HG03432 (cell line): ENCODE measurements around the gene DPP6.
"Not testable (repeated sequence)": the region's sequence is repeated elsewhere in the genome, so short reads cannot be mapped to it uniquely, and the experiment has no call there.

Experiments
- ATAC-seq: cut with Tn5 transposase; IDR thresholded peaks from one replicate; pipeline ENCODE4 v1.9.1; 2021; ENCODE audit warnings: mild to moderate bottlenecking, moderate library complexity; ENCODE audit not compliant: unreplicated experiment

Gene DPP6

DNA sequence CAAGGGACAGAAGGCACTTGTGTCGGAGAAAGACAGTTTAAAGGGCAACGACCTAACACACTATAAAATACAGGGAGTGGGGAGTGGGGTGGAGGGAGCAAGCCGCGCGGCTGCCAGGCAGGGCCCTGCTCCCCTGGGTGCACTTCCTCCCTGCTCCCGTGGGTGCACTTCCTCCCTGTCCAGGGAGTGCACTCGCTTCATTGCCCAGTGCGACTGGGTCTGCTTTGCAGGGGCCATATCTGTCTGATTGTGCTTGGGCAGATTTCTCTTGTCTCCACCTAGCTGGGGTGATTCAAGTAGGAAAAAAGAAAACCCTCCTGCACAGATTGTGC lies 94.5 kb downstream of the DPP6 start:
- not testable (repeated sequence) for ATAC-seq

DNA sequence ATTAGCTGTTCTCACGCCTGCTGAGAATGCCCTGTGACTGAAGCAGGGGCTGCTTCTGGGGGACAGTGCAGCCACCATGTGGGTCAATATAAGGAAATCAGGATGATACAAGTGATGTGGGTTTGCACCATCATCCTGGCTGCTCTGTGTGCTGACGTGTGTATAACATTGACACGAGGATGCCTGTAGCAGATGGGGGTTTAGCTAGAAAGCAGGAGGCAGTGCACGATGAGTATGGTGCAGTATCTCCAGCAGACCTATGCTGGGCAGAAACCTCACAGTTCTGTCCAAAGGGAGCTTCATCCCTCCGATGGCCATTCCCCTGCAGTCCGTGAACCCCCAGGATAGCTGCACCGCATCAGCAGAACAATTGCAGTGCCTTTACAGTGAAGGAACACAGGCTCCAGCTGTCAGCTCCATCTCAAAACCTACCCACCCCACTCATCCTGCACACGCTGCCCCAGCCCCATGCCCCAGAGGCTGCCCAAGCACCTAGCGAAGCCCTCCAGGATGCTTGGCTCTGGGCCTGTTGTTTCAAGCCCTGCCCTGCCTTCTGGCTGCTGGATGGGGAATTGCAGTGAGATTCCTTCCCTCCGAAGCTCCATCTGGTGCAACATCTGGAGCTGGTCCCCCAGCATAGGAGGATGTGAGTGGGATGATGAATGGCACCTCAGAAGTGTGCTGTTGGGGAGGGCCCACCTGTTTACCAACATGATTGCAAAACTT lies 96.8 kb downstream of the DPP6 start:
- ATAC-seq, result not testable (repeated sequence)

GRCh38 chr7:154150656-154151055 lies 98.5 kb downstream of the DPP6 start:
- not testable (repeated sequence) for ATAC-seq

DNA sequence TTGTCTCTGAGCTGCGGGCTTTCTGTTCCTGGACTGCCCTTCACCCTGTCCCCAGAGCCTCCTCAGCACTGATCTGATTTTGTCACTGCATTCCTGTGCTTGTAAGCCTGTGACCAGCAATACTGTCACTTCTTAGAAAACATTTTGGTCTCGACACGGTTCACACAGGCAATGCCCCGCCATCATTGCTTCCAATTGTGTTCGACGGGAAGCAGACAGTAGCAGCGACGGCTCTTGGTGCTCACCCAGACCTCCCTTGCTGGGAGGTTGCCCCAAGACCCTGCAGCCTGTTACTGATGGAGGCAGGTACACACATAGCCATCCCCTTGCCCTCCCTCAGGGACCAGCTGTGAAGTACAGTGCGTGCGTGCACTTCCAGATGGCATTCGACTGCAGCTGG lies 99.1 kb downstream of the DPP6 start:
- not testable (repeated sequence) for ATAC-seq

- not testable (repeated sequence) for ATAC-seq
Observed at GRCh38 chr7:154155928-154156327, 103.7 kb downstream of the DPP6 start.

DNA sequence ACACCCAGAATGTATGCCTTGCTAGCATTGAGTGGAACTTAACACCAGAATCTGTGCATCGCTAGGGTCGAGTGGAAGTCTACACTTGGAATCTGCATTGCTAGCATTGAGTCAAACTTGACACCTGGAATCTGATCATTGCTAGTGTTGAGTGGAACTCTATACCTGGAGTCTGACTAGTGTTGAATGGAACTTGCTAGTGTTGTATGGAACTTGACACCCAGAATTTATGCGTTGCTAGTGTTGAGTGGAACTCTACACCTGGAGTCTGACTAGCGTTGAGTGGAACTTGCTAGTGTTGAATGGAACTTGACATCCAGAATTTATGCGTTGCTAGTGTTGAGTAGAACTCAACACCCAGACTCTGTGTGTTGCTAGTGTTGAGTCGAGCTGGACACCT lies 110.7 kb downstream of the DPP6 start:
- ATAC-seq, result not testable (repeated sequence)

DNA sequence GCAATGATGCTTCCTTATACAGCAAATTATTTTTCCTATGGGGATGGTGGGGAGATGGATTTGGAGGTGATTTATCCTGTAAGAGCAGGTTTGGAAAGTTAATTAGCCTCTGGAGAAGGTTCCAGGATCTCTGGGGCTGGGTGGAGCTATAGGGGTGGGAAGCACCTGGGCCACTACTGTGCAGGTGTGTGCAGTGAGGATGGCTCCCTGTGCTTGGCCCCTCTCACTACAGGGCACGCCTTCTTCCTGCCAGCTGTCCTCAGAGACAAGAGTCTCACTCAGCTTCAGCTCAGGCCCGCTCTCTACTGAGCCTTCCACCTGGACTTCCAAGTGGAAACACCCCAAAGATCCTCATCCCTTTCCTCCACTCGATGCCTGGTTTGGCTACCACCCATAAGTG lies 111.4 kb downstream of the DPP6 start:
- not testable (repeated sequence) for ATAC-seq

DNA sequence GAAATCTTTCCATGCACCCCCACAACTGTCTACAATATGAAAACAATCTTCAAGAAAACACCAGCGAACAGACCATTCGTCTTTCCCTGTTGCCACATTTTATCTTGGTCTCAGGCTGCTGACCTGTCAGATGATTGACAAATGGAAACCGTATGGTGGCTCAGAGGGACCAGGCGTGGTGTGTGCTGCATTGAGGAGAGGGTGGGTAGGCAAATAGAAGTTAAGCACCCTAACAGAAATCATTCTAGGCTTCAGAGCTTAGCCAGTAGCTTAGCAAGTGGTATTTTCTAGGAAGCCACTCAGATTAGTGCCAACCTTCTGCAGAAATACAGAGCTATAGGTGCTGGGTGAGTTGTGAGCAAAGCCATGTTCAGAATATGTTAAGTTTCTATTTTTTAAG lies 114.9 kb downstream of the DPP6 start:
- ATAC-seq, result no peak

DNA sequence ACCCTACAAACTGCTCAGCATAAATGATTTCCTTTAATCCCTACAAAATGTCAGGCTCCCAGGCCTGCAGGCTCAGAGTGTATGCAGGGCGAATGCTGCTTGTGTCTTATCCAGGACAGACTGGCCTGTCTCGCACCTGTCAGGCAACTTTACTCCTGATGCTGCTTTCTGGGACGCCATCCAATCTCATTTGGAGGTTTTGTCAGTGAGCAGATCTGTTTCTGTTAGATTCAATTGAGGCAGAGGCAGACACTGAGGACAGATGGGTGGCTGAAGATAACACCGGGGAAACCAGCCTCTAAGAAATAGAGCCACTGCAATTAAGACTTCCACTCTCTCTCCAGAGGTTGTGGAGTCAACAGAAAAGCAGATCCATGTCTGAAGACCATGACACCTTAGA lies 115.6 kb downstream of the DPP6 start:
- ATAC-seq, result no peak

GRCh38 chr7:154171422-154171821 lies 119.2 kb downstream of the DPP6 start:
- no peak for ATAC-seq

- ATAC-seq, result no peak
Observed at GRCh38 chr7:154172236-154172635, 120.0 kb downstream of the DPP6 start.

- ATAC-seq, result no peak
Observed at GRCh38 chr7:154177584-154177983, 125.4 kb downstream of the DPP6 start.

- ATAC-seq, result no peak
Observed at GRCh38 chr7:154178895-154179294, 126.7 kb downstream of the DPP6 start.

DNA sequence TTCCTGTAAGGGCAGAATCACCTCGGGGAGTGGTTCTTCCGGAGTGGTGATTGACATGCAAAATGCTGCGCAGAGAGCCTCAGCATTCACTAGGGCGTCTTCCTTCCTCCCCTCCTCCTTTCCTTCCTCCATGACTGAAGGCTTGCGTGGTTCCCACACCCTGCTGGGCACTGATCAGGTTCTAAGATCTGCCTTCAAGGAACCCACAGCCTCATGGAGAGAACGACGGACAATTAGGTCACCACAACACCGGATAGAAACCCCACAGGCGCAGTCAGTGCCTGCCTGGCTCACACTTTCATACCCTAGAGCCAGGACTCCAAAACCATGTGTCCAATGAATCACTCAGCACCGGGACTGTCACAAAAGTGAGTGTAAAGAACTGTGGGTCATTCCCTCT lies 131.3 kb downstream of the DPP6 start:
- no peak for ATAC-seq

DNA sequence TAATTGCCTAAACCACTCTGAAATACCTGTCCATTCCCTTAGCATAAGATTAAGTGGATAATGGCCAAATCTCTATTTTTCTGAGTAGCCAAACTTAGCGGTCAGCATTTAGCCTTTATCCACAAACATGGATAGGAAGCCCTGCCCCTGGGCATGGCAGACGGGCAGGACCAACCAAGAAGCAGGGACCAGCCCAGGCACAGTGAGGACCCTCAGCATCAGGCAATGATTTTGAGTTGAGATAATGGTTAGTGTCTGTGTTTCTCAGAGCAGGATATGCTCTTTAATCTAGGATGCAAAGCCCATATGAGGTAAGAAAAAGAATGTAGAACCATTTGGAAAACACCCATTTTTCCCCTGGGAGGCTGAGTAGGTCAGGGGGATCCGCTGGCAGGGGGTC lies 131.7 kb downstream of the DPP6 start:
- ATAC-seq, result no peak

DNA sequence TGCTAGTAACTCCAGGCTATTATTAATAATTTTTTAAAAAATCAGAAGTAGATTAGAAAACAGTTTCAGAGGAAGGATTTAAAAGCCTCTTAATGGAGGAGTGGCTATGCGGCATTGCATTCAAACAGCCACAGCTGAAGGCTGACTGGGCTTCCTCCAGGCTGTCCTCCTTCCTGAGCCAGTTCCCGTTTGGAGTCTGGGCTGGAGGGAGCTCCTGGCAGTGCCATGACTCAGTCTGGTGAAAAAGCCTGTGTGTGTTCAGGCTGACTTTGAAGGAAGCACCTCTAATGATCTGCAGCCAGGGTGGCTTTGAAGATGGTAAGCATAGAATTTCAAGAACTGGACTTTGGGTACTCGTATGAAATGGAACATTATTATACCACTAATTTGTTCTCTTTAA lies 134.6 kb downstream of the DPP6 start:
- ATAC-seq, result no peak

GRCh38 chr7:154188330-154188729 lies 136.1 kb downstream of the DPP6 start:
- no peak for ATAC-seq

DNA sequence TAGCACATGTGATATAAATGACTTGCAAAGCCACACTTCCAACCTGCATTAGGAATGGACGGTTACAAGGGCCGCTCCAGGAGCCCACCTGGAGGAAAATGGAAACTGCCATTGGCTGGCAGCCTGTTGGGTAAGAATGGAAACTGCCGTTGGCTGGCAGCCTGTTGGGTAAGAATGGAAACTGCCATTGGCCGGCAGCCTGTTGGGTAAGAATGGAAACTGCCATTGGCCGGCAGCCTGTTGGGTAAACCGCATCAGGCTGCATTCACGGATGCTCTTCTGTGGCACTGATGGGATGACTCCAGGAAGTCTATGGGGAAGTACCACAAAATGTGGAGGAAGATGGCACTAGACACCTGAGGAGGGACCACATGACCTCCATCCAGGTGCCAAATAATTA lies 143.1 kb downstream of the DPP6 start:
- no peak for ATAC-seq

- ATAC-seq, result no peak
Observed at GRCh38 chr7:154198481-154198880, 146.3 kb downstream of the DPP6 start.

- no peak for ATAC-seq
Observed at GRCh38 chr7:154200241-154200640, 148.0 kb downstream of the DPP6 start.

DNA sequence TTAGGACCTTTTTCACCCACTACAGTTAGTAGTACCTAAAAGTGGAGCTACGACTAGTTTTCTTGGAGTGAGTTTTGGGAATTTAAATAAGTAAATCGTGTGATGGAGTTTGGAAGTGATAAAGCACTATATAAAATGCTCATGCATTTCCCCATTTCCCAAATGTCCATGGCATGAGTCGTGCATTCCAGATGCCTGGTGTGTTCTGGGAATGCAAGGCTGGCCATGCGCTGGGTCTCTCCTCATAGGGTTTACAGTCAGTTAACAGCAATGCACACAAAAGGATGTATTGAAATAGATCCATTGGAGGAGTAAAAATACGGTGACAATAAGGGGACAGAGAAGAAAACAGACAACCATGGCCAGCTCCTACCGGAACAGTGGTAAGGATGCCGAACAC lies 149.8 kb downstream of the DPP6 start:
- ATAC-seq, result no peak

- no peak for ATAC-seq
Observed at GRCh38 chr7:154204046-154204445, 151.8 kb downstream of the DPP6 start.

DNA sequence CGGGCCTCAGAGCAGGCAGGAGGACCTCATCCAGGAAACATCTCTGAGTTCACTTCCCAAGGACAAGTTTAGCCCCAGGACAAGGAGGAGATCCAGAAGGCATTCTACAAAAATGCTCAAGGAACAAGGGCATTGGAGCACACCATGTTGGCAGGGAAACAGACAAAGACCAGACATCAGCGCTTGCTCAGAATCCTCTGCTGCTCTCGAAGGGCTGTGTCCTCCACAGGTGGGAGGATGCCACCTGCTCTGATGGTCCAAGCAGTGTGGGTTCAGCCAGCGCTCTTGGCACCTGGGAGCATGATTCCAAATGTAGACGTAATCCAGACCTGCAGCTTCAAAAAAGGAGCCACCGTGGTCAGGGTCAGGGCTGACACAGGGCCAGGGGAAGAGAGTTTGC lies 160.7 kb downstream of the DPP6 start:
- no peak for ATAC-seq
